GM18511 (cell line): ENCODE measurements around the gene RALGPS1.

Experiments
- ATAC-seq: cut with Tn5 transposase; IDR thresholded peaks from one replicate; pipeline ENCODE4 v1.9.1; 2021; ENCODE audit warnings: mild to moderate bottlenecking, moderate library complexity; ENCODE audit not compliant: unreplicated experiment

The RALGPS1 gene

DNA sequence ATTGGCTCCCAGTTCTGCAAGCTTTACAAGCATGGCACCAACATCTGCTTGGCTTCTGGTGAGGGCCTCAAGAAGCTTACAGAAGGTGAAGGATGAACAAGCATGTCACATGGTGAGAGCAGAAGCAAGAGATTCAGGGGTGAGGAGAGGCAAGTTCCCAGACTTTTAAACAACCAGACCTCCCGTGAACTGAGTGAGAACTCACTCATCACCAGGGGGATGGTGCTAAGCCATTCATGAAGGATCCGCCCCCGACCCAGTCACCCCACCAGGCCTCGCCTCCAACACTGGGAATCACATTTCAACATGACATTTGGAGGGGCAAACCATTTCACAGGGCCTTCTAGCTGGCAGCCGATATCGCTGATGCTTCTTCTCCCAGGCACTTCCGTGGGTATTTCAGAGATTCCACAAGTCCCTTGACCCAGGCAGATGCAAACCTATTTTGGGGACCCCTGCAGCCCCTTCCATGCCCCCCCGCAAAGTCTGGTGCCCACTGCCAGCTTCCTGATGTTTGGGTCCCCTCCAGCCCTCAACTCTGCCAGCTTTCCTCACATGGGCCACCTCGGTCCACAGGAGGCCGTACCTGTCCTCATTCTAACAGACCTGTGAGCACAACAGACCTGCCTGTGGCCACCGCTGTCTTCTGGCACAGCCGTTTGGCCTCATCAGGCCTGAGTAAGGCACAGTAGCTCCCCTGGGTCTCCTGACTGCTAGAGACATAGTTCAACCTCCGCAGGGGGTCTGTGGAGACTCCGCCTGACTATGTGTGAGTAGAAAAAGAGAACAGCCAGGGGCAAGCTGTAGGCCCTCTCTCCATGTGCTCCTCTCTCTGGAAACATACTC, 268.5 kb downstream of the RALGPS1 start:
- no peak for ATAC-seq

DNA sequence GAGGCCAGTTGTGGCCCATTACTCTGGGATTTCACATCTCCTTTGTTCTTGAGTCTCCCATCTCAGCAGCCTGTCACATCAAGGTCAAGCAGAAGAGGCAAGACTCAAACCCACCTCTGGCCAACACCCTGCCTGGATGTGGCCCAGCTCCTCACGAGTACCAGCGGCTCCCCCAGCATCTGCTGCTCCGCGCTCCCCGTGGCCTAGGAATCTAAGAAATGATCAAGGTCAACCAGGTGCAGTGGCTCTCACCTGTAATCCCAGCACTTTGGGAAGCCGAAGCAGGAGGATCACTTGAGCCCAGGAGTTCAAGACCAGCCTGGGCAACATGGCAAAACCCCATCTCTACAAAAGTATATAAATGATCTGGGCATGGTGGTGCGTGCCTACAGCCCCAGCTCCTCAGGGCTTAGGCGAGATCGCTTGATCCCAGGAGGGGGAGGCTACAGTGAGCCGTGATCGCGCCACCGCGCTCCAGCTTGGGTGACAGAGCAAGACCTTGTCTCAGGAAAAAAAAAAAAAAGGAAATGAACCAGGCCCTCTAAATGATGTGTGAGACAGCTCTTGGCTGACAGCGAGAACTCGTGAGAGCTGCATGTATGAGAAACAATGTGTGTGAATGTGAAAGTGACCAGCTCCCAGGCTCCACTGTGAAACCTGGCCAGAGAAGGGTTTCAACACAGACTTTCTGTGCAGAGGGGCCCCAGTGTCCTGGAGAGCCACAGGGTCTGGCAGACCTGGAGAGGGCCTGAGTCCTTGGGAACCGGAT, 269.4 kb downstream of the RALGPS1 start:
- peak; percentile 70 for ATAC-seq

DNA sequence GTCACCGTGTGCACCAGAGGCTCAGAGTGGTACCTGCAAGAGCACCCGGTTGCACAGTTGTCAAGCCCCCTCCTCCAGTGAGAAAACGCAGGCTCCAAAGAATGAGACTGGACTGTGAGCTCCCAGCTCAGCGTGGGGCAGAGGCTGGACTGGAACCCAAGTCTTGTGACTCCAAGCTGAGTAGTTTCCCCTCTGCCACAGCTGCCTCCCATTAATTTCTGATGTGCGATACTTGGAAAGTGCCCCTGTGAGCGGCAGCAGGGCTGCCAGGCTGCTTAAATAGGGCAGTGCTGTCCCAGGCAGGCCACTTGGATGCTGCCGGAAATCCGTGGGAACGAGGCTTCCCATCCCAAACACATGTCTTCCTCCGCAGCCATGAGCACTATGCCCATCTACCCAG, 270.1 kb downstream of the RALGPS1 start:
- peak; percentile 17 for ATAC-seq

DNA sequence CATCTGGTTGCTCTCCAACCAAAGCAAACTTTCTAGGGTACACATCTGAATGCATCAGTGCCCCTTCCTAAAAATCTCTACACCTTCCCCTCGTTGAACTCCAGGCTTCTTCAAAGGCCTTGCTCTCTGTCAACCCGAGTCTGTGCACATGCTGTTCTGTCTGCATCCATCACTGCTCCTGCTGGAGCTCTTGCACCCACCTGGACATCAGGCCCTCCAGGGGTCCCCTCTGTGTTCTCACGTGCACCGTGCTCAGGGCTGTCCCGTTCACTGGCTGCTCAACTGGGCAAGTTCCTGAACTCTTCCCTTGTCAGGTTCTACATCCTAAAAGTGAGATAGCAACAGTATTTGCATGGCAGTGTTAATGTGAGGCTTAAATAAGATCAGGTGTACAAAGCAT, 270.6 kb downstream of the RALGPS1 start:
- no peak for ATAC-seq

DNA sequence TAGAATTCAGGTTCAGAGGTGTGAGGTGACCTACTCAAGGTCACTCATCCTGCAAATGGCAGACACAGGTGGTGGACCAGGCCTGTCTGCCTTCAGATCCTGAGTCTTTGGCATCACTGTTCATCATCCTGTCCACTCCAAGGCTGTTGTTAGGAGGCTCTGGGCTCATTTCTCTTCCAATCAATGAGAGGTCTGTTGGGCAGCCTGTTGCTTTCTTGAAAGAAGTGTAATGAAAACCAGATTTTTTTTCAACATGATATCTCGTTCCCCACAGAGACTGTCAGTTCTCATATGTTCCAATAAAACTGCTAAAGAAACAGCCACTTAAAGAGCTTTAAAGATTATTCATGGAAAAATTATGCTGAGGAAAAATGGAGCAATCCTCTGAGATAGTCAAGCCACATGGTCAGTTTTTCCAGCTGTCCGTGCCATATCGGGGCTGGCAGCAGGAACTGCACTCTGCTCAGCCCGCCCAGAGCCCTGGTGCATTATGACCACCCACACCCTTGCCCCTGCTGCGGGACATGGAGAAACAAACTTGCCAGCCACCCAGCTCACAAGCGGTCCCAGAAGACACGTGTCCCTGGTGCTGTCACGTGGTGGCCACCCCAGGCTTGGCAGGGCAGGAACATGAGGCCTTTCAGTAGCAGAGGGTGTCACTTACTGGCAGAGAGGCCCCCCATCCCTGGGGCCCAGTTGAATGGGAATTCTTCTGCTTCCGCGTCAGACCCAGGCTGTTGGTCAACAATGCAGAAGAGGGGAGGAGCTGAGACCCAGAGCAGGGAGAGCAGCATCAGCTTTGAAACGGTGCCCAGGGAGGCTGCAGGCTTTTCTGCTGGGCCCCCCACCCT, 271.6 kb downstream of the RALGPS1 start:
- no peak for ATAC-seq

DNA sequence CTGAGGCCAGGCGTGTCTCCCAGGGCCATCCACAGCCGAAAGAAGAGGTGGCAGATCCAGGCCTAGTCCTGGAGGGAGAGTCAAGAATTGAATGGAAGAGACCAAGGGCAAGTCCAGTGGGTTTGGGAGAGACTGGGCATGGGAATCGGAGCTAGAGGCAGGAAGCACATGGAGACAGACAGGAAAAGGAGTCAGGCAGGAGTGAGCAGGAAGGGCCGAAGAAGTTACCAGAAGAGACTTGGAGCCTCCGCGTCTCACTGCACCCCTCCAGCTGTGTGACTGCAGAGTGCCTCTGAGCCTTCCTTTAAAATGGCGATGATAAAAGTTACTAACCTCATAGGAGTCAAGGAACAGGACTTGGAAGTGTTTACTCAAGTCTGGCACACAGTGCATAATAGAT, 272.2 kb downstream of the RALGPS1 start:
- no peak for ATAC-seq

DNA sequence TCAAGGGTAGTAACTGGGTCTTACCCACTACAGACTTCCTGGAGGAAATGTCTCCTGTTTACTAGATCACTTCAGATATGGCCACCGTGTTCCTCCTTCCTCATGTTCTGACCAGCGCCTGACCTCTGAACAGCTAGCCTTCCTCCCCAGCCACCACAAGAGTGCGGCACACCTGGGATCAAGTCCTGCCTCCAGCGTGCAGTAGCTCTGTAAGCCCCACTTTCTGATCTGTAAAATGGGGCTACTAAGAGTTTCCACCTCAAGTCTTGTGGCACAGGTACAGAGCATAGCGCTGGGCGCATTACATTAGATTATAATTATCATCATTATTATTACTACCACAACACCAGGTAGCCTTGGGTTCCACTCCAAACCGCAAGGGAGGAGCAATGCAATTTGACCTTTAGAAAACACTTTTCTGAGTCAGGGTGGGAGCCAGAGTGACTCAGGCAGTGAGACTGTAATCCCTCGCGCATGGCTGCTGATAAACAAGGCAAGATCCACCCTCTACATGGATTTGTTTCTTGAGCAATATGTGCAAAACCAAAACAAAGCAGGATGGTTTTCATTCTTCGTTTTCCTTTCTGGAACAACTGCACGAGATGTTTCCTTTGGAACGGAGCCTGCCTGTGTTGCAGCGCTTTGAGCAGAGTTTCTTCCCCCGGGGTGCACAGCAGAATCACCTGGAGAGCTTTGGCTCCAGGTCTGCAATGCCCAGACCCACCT, 272.8 kb downstream of the RALGPS1 start:
- no peak for ATAC-seq

- no peak for ATAC-seq
These were observed 273.8 kb downstream of the RALGPS1 start for GRCh38 chr9:127188396-127188795.

- no peak for ATAC-seq
These were observed 275.0 kb downstream of the RALGPS1 start for GRCh38 chr9:127189628-127190027.

DNA sequence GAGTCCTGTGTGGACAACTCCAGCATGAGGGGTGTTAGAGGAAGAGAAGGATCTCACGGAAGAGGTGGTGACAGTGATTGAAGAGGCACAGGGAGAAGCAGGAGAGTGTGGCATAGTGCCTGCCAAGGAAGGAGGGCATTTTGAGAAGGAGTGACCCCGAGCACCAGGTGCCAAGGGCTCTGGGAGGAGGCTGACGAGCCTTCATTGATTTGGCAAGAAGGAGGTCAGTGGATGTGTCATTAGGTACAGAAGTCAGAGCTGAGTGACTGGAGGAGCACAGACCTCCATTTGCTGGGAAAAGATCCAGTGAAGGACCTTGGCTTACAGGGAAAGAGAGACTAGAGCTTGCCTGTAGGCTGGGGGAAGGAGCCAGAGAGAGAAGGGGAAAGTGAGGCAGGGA, 278.2 kb downstream of the RALGPS1 start:
- no peak for ATAC-seq

GRCh38 chr9:127193483-127193882, 278.9 kb downstream of the RALGPS1 start:
- ATAC-seq: no peak

GRCh38 chr9:127194881-127195713, 280.5 kb downstream of the RALGPS1 start:
- ATAC-seq: no peak

DNA sequence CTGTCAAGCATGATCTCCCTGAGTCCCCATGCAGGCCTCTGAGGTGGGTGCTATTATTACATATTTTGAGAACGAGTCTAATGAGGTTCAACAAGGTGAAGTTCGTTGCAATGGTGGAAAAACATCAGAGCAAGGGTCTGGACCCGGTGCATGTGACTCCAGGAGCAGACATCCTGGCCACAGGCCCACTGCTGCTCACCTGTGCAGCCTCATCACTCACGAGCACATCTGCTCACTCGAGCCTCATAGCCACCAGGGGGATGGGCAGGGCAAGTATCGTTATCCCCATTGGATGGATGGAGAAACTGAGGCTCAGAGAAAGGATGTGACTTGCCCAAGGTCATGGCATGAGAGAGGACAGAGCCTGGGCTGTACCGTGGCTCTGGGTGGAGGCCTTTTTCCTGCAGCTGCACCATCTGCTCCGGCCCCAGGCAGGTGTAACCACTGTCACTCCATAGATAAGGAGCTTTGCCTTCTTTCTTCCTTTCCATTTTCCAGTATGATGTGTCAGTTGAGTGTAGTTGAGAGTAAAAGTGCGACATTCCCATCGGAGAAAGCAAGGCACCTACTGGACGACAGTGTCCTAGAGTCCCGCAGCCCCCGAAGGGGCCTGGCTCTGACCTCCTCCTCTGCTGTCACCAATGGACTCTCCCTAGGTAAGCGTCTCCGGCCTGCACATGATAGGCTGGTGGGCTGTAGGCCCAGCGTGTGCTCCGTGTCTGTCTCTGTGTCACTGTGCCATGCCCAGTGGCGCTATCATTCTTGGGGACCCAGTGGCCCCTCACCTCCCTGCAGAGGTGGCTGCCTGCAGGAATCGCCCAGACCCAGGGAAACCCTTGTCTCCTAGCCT, 281.6 kb downstream of the RALGPS1 start:
- ATAC-seq: no peak

- ATAC-seq: no peak
These were observed 282.2 kb downstream of the RALGPS1 start for GRCh38 chr9:127196826-127197145.

GRCh38 chr9:127197186-127197860, 282.7 kb downstream of the RALGPS1 start:
- no peak for ATAC-seq

- no peak for ATAC-seq
These were observed 283.4 kb downstream of the RALGPS1 start for GRCh38 chr9:127197861-127198430.

DNA sequence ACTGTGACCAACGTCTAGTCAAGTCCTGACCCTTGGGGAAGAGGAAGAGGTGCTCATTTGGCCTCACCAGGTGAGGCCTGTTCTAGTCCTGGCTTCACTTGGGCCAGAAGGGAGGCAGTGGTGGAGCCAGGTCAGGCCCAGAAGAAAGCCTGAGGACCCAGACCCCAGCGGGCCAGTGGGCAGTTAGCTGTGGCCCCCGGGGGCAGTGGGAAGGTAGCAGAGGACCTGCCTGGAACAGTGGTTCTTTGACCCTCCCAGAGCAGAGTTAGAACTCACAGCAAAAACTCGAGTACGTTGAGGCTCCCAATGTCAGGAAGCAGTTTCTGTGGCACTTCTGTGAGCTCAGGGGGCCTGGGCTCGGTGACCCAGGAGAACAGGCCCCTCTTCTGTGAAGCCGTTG, 284.0 kb downstream of the RALGPS1 start:
- no peak for ATAC-seq
